ENCODE data around the gene DAAM2.

- no peak for TF ChIP-seq CTCF (IDR thresholded peaks at IDR 0.05)
- TF ChIP-seq EP300 (IDR thresholded peaks at IDR 0.05): no peak
- TF ChIP-seq POLR2A (IDR thresholded peaks at IDR 0.05): peak; percentile 40 to 63
Observed at GRCh38 chr6:39934131-39934757, 142.1 kb downstream of the DAAM2 start, which contains the start of gene MOCS1.
